Neural cell (in vitro differentiated cells): ENCODE data around the gene PHACTR1. TPM values are rescaled to one million over a fixed set of nuclear protein-coding genes. Genes with fewer than 3 reads are reported as not detected.

Source experiments
- H2AFZ ChIP-seq: fragments of 200-600, 300-800 bp; sonication (generic), shearing (Covaris generic); 2 replicates; pipeline ENCODE4 v1.6.0; 2014; ENCODE audit warnings: low read depth, mild to moderate bottlenecking, antibody characterized with exemption, low read length, moderate library complexity
- H3F3A ChIP-seq: fragments of 200-600 bp; shearing (Covaris generic); 2 replicates; pipeline ENCODE4 v1.6.1; 2016; ENCODE audit warnings: mild to moderate bottlenecking, moderate library complexity, mixed read lengths, antibody characterized with exemption, low read length; ENCODE audit not compliant: insufficient read depth, poor library complexity, severe bottlenecking
- H3K27ac ChIP-seq: fragments of 200-600, 300-800 bp; sonication (generic), shearing (Covaris generic); 2 replicates; pipeline ENCODE4 v1.5.1; 2014; ENCODE audit warnings: mild to moderate bottlenecking, low read length, moderate library complexity
- H3K27me3 ChIP-seq: fragments of 300-800, 200-600 bp; sonication (generic), shearing (Covaris generic); 2 replicates; pipeline ENCODE4 v1.6.0; 2014; ENCODE audit warnings: mild to moderate bottlenecking, low read depth, low read length, moderate library complexity; ENCODE audit not compliant: insufficient read depth
- H3K36me3 ChIP-seq: fragments of 300-800, 200-600 bp; sonication (generic), shearing (Covaris generic); 2 replicates; pipeline ENCODE4 v1.5.1; 2014; ENCODE audit warnings: mild to moderate bottlenecking, antibody characterized with exemption, low read length, moderate library complexity; ENCODE audit not compliant: insufficient read depth
- H3K4me2 ChIP-seq: fragments of 300-800, 200-600 bp; sonication (generic), shearing (Covaris generic); 2 replicates; pipeline ENCODE4 v1.6.0; 2014; ENCODE audit warnings: mild to moderate bottlenecking, low read length
- H3K4me3 ChIP-seq: fragments of 300-800, 200-600 bp; sonication (generic), shearing (Covaris generic); 2 replicates; pipeline ENCODE4 v1.5.1; 2014; ENCODE audit warnings: mild to moderate bottlenecking, low read length, moderate library complexity
- H3K79me2 ChIP-seq: fragments of 200-600 bp; shearing (Covaris generic); replicated peaks from 2 replicates; pipeline ENCODE4 v1.6.0; 2014; ENCODE audit warnings: mild to moderate bottlenecking, low read length, moderate library complexity; ENCODE audit not compliant: insufficient read depth
- H3K9ac ChIP-seq: fragments of 300-800, 200-600 bp; sonication (generic), shearing (Covaris generic); 2 replicates; pipeline ENCODE4 v1.6.1; 2016; ENCODE audit warnings: mild to moderate bottlenecking, low read length, mixed read lengths
- H3K9me2 ChIP-seq: fragments of 200-600 bp; shearing (Covaris generic); 2 replicates; pipeline ENCODE4 v1.6.1; 2016; ENCODE audit warnings: mild to moderate bottlenecking, low read length, mixed read lengths; ENCODE audit not compliant: insufficient read depth
- H3K9me3 ChIP-seq: fragments of 200-600, 300-800 bp; sonication (generic), shearing (Covaris generic); 2 replicates; pipeline ENCODE4 v1.6.1; 2016; ENCODE audit warnings: mild to moderate bottlenecking, mixed run types, low read length, moderate library complexity, mixed read lengths
- H4K20me1 ChIP-seq: fragments of 200-600 bp; shearing (Covaris generic); 2 replicates; pipeline ENCODE4 v1.6.1; 2016; ENCODE audit warnings: mild to moderate bottlenecking, mixed run types; ENCODE audit not compliant: insufficient read depth
- EP300 ChIP-seq: fragments of 450-650 bp; conservative IDR thresholded peaks from 2 replicates; pipeline ENCODE4 v1.6.1; 2014; ENCODE audit warnings: antibody characterized with exemption, mild to moderate bottlenecking, moderate library complexity; ENCODE audit not compliant: poor library complexity, severe bottlenecking
- EZH2 ChIP-seq: fragments of 200-600, 300-800 bp; shearing (Covaris generic), sonication (generic); IDR thresholded peaks from 2 replicates; pipeline ENCODE4 v1.6.1; 2014; ENCODE audit warnings: antibody characterized with exemption, low read length, borderline replicate concordance, mild to moderate bottlenecking; ENCODE audit not compliant: insufficient read depth, poor library complexity, severe bottlenecking
- MXI1 ChIP-seq: fragments of 450-650 bp; conservative IDR thresholded peaks from 2 replicates; pipeline ENCODE4 v1.6.1; 2014; ENCODE audit warnings: antibody characterized with exemption, mild to moderate bottlenecking; ENCODE audit not compliant: poor library complexity, severe bottlenecking
- POLR2AphosphoS5 ChIP-seq: IDR thresholded peaks from 2 replicates; pipeline ENCODE4 v1.6.1; 2012
- RAD21 ChIP-seq: fragments of 450-650 bp; conservative IDR thresholded peaks from 2 replicates; pipeline ENCODE4 v1.6.1; 2014; ENCODE audit warnings: antibody characterized with exemption, mild to moderate bottlenecking, moderate library complexity
- SMC3 ChIP-seq: fragments of 450-650 bp; conservative IDR thresholded peaks from 2 replicates; pipeline ENCODE4 v1.6.1; 2014; ENCODE audit warnings: antibody characterized with exemption, mild to moderate bottlenecking, moderate library complexity; ENCODE audit not compliant: poor library complexity
- TAF1 ChIP-seq: IDR thresholded peaks from 2 replicates; pipeline ENCODE4 v1.6.1; 2012; ENCODE audit warnings: low read depth
- polyA plus RNA-seq: library from polyadenylated mRNA; depleted of rRNA; stranded (reverse); fragments of >200 nt; gene quantifications from 2 replicates; pipeline ENCODE4 v1.2.3, GENCODE V29; 2014
- TF ChIP-seq, protein P1 (sequence below): IDR thresholded peaks from 2 replicates; pipeline ENCODE4 v1.6.1; 2012; ENCODE audit warnings: borderline replicate concordance
- TF ChIP-seq, protein P2 (sequence below): fragments of 450-650 bp; IDR thresholded peaks from 2 replicates; pipeline ENCODE4 v1.5.1; 2014; ENCODE audit warnings: antibody characterized with exemption, mild to moderate bottlenecking, moderate library complexity; ENCODE audit not compliant: poor library complexity, severe bottlenecking

Gene PHACTR1
- polyA plus RNA-seq, 1 donor from 2014 or later = 7.8 TPM

DNA sequence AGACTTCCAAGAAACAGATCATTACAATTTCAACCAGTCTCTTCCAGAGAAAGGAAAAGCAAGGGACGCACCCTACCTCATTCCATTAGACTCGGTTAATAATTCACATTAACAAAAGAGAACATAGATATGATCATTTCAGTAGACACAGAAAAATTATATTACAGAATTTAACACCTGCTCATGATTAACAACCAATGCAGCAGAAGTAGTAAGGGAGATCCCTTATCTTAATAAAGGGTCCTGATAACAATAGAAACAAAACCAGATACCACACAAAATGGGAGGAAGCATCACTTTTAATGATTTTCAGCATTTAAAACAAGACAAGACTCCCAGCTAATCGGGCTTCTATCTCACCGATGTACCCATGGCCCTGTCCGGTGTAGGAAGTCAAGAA is 396.8 kb downstream of the PHACTR1 start:
- H3K9me3 ChIP-seq = peaks cover 6% of the 10 kb centered on the region
- H3K4me2 ChIP-seq = no peak overlapping the region
- no peaks in the 10 kb centered on the region for H3K79me2 ChIP-seq
- H3K27me3 ChIP-seq = no peaks in the 10 kb centered on the region
- no peaks in the 10 kb centered on the region for H3K9me2 ChIP-seq
- H3K36me3 ChIP-seq = no peaks in the 10 kb centered on the region
- no peak for TF ChIP-seq MXI1
- TF ChIP-seq, protein P1, sequence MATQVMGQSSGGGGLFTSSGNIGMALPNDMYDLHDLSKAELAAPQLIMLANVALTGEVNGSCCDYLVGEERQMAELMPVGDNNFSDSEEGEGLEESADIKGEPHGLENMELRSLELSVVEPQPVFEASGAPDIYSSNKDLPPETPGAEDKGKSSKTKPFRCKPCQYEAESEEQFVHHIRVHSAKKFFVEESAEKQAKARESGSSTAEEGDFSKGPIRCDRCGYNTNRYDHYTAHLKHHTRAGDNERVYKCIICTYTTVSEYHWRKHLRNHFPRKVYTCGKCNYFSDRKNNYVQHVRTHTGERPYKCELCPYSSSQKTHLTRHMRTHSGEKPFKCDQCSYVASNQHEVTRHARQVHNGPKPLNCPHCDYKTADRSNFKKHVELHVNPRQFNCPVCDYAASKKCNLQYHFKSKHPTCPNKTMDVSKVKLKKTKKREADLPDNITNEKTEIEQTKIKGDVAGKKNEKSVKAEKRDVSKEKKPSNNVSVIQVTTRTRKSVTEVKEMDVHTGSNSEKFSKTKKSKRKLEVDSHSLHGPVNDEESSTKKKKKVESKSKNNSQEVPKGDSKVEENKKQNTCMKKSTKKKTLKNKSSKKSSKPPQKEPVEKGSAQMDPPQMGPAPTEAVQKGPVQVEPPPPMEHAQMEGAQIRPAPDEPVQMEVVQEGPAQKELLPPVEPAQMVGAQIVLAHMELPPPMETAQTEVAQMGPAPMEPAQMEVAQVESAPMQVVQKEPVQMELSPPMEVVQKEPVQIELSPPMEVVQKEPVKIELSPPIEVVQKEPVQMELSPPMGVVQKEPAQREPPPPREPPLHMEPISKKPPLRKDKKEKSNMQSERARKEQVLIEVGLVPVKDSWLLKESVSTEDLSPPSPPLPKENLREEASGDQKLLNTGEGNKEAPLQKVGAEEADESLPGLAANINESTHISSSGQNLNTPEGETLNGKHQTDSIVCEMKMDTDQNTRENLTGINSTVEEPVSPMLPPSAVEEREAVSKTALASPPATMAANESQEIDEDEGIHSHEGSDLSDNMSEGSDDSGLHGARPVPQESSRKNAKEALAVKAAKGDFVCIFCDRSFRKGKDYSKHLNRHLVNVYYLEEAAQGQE = no peak
- TF ChIP-seq, protein P2, sequence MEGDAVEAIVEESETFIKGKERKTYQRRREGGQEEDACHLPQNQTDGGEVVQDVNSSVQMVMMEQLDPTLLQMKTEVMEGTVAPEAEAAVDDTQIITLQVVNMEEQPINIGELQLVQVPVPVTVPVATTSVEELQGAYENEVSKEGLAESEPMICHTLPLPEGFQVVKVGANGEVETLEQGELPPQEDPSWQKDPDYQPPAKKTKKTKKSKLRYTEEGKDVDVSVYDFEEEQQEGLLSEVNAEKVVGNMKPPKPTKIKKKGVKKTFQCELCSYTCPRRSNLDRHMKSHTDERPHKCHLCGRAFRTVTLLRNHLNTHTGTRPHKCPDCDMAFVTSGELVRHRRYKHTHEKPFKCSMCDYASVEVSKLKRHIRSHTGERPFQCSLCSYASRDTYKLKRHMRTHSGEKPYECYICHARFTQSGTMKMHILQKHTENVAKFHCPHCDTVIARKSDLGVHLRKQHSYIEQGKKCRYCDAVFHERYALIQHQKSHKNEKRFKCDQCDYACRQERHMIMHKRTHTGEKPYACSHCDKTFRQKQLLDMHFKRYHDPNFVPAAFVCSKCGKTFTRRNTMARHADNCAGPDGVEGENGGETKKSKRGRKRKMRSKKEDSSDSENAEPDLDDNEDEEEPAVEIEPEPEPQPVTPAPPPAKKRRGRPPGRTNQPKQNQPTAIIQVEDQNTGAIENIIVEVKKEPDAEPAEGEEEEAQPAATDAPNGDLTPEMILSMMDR = no peak
- no peak for TF ChIP-seq EZH2
- TF ChIP-seq POLR2AphosphoS5 = no peak
- TF ChIP-seq RAD21 = no peak
- no peak for TF ChIP-seq SMC3
- TF ChIP-seq EP300 = no peak
- TF ChIP-seq TAF1 = no peak
- no peak overlapping the region for H2AFZ ChIP-seq
- no peak overlapping the region for H3K27ac ChIP-seq
- H3K4me3 ChIP-seq = no peak overlapping the region
- no peaks in the 10 kb centered on the region for H3F3A ChIP-seq
- no peaks in the 10 kb centered on the region for H4K20me1 ChIP-seq
- no peak overlapping the region for H3K9ac ChIP-seq

DNA sequence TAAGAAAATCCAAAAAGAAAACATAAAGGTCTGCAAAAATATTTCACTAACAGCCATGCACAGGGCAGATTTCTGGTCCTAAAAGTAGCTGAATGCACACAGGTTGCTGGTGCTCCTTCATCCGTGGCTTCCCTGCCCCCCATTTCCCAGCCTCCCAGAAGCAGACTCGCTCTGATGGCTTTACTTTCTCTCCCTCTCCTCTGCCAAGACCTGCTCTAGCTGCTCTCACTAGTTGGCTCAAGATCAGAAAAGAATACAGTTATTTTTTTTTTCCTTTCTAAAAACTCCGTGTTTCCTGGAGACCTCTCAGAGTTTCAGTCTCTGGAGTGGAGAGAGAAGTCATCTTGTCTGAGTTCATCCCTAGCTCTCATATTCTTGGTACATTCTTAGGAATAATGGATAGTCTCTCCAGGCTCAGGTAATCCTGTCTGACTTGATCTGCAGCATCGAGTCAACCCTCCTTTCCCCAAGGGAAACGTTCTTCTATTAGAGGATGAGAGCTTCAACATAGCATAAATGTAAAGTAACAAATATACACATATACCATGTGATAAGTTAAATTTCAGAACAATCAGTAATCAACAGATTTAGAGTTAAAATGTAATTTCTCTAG is 397.5 kb downstream of the PHACTR1 start:
- H3K27ac ChIP-seq = no peak overlapping the region

More for the DNA sequence above, 397.5 kb downstream of the PHACTR1 start:
- peaks cover 6% of the 10 kb centered on the region for H3K9me3 ChIP-seq
- H3K36me3 ChIP-seq = no peaks in the 10 kb centered on the region
- TF ChIP-seq, protein P2 = no peak
- TF ChIP-seq EP300 (no peak), TAF1 (no peak)
- H4K20me1 ChIP-seq = no peaks in the 10 kb centered on the region
- H3K4me3 ChIP-seq = no peak overlapping the region
- no peak overlapping the region for H2AFZ ChIP-seq
- no peaks in the 10 kb centered on the region for H3K9me2 ChIP-seq
- no peak overlapping the region for H3K4me2 ChIP-seq
- no peaks in the 10 kb centered on the region for H3F3A ChIP-seq
- no peaks in the 10 kb centered on the region for H3K79me2 ChIP-seq
- H3K27me3 ChIP-seq = no peaks in the 10 kb centered on the region
- H3K9ac ChIP-seq = no peak overlapping the region
